ENCODE data around the gene BSN.
A peak's percentile ranks its signal among the peaks of the same experiment; 100 is the strongest.

BSN gene

DNA sequence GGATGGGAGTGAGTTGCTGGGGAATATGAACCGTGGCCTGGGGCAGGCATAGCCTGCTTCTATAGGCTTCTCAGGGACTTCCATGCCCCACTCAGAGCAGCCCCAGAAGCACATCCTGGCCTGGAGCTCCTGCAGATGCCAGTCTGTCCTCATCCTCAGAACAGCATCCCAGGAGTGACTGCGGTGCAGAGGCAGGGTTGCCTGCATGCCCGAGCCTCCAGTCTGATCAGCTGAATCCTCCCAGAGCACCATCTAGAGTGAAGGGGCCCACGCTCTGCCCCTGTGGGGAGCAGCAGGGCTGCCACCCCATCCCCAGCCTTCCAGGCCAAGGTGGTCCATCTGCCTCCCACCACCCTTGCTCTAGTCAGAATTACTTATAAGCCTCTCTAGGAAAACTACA is 75.2 kb downstream of the BSN start:
- no peak for DNase-seq (ENCODE audit: low spot score)

DNA sequence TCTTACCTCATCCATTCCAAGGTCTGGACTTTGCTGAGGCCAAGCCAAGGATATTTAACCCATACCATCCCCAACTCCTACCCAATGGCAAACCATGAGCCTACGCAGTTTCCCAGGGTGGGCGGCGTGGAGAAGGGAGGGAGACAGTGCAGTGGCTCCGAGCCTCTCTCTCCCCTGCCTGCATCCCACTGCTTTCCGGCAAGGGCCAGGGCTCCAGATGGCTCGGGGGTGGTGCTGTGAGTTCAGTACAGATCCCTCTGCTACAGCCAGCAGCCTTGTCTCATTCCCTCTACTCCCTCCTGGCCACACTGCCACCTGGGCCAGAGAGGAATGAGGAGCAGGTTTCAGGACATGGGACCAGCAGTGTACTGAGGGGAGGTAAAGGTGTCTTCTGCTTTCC is 75.6 kb downstream of the BSN start:
- peak; percentile 65 for DNase-seq (ENCODE audit: low spot score)

DNA sequence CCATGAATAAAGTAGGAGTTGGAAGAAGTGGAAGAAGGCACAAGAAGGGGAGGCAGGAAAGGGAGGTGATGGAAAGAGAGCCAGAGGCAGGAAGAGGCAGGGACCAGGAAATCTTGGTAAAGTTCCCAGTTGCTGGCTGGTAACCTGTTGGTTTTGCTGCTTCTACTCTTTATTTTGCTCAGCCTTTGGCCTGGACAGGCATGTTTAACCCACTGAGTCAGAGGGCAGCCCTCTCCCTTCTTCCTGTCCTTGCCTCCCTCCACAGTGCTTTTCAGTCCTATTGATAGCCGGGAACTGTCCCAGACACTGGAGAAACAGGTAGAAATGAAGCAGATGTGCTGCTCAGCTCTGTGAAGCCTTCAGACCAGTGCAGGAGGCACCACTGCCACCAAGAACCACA is 76.5 kb downstream of the BSN start:
- no peak for DNase-seq (ENCODE audit: low spot score)

DNA sequence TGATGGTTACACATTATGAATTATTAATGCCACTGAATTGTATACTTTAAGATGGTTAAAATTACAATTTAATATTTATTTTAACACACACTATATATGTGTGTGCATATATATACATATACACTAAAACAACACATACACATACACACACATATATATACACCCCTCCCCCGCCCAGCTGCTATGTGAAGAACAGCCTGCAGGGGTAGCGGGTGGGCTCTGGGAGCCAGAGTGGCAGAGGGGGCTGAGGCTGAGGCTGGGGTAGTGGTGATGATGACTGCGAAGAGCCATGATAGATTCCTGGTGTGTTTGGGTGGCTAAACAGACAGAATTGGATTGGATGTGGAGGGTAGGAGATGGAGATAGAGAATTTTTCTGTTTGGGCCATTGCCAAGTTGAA is 80.5 kb downstream of the BSN start:
- DNase-seq (ENCODE audit: low spot score): no peak

DNA sequence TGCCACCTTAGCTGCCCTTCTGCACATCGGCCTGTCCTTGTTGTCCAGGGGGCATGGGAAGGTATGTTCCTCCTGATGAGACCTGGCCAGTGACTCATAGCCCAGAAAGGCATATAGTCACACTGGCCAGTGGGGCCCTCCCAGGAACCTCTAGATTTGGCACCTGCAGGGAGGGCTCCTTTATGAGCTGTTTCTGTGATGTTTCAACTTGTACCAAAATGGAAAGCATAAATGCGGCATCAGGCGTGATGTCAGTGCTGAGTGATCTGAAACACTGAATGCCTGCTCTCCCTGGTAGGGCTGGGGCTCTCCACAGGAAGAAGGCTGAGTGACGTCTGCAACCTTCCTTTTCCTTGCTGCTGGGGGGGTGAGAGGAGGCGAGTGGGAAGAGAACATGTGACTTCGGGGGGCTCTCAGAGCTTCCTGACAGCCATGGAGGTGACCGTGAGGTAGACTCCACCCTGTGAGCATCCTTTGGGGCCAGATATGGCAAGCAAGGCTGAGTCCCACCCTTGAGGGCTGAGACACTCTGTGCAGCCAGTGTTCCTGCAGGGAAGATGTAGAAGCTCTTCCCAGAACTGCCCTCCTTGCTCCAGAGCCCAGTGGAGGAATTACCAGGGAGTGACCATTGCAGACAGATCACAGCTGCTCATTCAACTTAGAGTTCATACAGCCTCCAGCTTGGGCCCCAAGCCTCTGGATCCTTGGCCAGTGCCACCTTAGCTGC is 82.8 kb downstream of the BSN start:
- DNase-seq (ENCODE audit: low spot score): peak; percentile 48

DNA sequence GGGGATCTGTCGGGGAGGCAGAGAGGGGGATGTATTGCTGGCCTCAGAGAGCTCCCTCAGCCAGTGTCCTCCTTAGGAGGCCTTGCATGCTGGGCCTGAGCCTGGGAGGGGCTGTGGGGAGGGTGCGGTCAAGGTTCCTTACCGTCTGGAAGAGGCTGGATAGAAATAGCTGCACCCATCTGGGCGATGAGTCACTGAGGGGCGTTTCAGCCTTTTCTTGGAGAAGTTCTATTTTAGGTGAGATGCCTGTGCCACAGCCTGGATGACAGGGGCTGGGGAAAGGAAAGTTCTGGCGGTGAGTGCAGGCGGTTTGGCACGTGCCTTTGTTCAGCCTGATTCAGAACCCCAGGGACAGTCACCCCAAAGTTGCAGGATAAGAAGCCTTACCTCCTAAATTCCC is 84.2 kb downstream of the BSN start:
- no peak for DNase-seq (ENCODE audit: low spot score)

DNA sequence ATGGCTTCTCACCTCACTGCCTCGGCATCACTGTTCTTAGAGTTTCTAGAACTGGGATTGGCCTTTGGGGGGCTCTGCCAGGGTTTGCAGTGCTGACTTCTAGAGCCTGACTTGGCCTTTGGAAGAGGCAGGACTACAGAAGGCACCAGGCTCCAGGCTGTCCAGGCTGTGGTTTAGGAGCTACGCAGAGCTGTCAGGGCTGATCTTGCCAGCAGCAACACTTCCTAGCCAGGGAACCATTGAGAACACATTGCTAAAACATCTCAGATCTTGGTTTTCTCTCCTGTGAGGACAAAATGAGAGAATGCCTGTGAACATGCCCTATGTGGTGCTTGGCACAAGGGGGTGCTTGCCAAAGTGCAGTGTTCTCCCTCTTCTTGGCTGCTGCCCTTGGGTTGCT is 85.3 kb downstream of the BSN start:
- DNase-seq (ENCODE audit: low spot score): no peak

DNA sequence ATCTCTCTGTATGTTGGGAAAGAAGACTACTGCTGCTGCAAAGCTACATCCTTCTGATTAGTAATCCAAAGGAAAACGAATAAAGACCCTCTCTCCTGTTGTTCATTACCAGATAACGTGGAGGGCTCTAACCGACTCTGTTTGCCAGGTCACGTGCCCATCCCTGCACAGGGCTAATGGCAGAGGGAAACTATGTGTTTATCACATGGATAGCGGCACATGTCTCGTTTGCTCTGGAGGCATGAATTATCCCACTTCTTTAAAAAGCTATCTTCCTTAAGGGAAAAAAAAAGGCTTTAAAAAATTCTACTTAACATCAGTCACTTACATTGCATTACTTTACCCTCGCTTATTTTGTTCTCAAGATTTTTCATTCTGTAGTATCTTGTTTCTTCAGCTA is 87.0 kb downstream of the BSN start:
- DNase-seq (ENCODE audit: low spot score): no peak

DNA sequence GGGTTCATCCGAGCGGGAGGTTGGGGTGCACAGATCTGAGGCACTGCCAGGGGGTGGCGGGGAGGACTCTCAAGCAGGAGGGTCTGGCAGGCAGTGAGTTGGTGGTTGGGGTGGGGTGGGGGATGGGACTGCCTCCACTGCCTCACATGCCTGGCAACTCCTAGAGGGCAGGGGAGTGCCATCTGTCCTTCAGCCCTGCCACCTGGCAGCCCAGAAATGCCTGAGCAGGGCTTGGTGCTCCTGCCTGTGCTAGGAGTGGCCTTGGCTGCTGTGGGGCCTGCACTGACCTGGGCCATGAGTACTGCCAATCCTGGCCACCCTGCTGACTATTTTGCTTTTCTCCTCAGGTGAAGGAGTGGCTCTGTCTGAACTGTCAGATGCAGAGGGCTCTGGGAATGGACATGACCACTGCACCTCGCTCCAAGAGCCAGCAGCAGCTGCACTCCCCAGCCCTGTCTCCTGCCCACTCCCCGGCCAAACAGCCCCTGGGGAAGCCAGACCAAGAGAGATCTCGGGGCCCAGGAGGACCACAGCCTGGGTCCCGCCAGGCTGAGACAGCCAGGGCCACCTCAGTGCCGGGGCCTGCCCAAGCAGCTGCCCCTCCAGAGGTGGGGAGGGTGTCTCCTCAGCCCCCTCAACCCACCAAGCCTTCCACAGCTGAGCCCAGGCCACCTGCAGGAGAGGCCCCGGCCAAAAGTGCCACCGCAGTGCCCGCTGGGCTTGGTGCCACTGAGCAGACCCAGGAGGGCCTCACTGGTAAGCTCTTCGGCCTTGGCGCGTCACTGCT is 87.8 kb downstream of the BSN start:
- no peak for DNase-seq (ENCODE audit: low spot score)

DNA sequence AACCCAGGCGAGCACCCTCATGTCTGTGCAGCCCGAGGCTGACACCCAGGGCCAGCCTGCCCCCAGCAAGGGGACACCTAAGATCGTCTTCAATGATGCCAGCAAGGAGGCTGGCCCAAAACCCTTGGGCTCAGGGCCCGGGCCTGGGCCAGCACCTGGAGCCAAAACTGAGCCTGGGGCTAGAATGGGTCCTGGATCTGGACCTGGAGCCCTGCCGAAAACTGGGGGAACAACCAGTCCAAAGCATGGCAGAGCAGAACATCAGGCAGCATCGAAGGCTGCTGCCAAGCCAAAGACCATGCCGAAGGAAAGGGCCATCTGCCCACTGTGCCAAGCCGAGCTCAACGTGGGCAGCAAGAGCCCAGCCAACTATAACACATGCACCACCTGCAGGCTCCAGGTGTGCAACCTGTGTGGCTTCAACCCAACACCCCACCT is 88.5 kb downstream of the BSN start:
- DNase-seq (ENCODE audit: low spot score): no peak

DNA sequence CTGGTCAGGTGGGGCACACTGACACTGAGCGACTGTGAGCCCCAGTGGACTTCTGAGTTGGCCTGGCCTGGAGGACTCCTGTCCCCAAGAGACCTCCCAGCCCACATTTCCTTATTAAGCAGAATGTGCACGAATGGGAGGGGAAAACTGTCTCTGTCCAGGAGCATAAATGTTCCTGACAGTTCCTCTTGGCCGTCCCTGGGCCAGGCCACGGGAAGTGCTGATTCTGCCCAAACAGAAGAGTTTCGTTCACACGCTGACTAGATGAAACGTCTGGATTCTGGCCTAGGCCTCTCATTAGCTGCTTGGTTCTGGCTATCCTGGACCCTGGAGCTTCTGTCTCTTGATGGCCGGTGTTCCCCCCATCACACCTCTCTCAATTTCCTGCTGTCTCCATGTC is 90.4 kb downstream of the BSN start:
- no peak for DNase-seq (ENCODE audit: low spot score)

DNA sequence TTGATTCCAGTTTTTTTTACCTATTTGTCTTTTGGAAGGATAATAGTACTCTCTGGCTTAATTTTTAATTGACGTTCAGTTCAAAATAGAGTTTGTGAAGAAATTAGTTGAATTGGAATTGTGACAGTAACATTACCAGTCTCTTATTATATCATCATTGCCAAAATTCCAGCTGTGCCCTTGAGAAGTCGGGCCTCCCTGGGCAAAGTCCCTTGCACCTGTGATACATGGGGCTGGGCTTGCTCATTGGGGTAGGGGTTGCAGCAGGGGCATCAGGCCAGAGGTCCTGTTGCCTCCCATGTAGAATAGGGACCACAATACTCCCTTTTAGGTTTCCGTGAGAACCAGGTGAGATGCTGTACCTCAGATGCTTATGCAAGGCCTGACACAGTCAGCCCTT is 92.0 kb downstream of the BSN start:
- no peak for DNase-seq (ENCODE audit: low spot score)

DNA sequence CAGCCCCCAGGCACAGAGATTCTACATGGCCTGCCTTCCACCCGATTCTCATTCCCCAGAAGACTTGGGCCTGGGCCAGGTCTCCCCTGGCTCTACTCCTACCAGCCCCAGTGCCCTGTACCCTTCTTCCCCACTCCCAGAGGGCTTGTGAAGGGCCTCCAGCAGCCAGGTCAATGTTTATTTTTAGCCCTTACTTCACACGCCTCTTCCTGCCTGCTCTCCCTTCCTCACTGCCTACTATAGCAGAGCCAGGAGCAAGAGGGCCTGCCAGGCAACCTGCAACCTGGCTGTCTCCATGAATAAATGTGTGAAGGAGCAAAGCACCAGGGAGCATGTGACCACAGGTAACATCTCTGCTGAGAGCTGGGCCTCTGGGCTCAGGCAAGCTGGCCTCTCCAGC is 93.5 kb downstream of the BSN start:
- no peak for DNase-seq (ENCODE audit: low spot score)

DNA sequence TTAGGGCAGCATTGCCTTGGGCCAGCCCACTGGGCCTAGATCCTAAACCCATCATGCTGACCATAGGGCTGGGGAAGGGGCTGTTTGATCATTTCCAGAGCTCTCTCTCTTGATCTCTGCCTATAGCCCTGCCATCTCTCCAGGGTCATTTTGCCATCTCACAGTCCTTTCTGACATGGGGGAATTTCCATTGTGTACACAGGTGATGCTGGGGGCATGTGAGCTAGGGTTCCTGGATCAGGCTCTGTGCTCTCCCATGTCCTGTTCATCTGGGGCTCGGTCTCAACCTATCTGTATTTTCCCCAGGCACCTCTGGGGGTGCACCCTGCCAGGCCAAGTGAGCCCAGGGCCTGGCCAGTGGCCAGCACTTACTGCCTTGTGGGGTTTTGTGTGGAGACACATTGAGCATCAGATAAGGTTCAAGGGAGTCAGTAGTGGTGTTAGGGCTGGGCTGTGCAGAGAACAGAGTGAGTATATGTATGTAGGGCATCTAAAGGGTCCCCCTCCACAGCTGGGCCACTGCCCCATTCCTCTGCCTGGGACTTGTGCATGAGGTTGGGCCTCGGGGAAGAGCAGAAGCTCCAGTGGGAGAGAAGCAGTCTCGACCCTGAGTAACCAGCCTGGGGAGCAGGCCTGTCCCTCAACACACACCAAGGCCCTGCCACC is 94.2 kb downstream of the BSN start:
- DNase-seq (ENCODE audit: low spot score): no peak

DNA sequence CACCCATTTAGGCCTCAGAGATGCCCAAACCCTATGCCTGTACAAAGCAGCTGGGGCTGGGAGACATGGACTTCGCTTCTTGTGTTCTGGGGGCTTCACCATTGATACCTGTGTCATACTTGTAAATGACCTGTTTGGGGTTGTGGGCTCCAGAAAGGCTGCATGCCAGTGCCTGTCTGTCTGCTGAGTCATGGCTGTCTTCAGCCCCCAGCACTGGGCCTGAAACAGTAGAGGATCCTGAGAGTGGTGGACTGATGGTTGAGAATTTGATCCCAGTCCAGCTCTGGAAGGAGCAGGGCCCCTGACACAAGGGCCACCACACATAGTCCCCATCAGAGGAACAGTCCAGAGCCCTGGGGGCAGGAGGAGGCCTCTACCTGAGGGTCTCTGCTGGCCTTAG is 95.3 kb downstream of the BSN start:
- no peak for DNase-seq (ENCODE audit: low spot score)

DNA sequence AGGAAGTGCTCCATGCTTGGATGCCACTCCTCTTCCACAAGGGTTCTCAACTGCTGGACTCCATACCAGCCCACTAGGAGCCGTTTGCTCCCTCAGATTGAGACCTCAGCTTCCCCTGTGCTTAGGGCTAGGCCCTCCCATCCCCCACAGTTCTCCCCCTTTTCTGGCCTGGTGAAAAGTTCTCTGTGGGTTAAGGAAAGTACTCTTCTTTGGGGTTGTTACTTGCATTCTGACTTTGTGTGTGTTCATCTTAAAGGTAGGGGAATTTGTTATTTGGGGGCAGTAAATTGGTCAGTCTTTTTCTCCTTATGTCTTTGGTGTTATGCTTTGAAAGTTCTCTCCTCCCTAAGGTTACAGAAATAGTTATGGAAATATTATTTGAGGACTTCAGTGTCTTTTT is 95.9 kb downstream of the BSN start:
- DNase-seq (ENCODE audit: low spot score): no peak

DNA sequence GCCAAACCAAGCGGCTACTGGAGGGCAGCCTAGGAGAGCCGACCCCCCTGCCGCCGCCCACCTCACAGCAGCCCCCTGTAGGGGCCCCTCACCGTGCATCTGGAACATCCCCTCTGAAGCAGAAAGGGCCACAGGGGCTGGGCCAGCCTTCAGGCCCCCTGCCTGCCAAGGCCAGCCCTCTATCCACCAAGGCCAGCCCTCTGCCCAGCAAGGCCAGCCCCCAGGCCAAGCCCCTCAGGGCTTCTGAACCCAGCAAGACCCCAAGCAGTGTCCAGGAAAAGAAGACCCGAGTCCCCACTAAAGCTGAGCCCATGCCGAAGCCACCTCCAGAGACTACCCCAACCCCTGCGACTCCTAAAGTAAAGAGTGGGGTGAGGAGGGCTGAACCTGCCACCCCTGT is 96.4 kb downstream of the BSN start:
- DNase-seq (ENCODE audit: low spot score): no peak

DNA sequence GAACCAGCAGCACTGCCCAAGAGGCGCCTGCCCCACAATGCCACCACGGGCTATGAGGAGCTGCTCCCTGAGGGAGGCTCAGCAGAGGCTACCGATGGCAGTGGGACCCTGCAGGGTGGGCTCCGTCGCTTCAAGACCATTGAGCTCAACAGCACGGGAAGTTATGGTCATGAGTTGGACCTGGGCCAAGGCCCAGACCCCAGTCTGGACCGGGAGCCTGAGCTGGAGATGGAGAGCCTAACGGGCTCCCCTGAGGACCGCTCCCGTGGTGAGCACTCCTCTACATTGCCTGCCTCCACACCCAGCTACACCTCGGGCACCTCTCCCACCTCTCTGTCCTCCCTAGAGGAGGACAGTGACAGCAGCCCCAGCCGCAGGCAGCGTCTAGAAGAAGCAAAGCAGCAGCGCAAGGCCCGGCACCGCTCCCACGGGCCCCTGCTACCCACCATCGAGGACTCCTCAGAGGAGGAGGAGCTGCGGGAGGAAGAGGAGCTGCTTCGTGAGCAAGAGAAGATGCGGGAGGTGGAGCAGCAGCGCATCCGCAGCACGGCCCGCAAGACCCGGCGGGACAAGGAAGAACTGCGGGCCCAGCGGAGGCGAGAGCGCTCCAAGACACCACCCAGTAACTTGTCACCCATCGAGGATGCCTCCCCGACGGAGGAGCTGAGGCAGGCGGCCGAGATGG is 98.1 kb downstream of the BSN start:
- no peak for DNase-seq (ENCODE audit: low spot score)

DNA sequence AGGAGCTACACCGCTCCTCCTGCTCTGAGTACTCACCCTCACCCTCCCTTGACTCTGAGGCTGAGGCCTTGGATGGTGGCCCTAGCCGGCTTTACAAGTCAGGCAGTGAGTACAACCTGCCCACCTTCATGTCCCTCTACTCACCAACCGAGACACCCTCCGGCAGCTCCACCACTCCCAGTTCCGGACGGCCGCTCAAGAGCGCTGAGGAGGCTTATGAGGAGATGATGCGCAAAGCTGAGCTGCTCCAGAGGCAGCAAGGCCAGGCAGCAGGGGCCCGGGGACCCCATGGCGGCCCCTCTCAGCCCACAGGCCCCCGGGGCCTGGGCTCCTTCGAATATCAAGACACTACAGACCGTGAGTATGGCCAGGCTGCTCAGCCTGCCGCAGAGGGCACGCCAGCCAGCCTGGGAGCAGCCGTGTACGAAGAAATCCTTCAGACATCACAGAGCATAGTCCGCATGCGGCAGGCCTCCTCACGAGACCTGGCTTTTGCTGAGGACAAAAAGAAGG is 98.7 kb downstream of the BSN start:
- DNase-seq (ENCODE audit: low spot score): no peak

DNA sequence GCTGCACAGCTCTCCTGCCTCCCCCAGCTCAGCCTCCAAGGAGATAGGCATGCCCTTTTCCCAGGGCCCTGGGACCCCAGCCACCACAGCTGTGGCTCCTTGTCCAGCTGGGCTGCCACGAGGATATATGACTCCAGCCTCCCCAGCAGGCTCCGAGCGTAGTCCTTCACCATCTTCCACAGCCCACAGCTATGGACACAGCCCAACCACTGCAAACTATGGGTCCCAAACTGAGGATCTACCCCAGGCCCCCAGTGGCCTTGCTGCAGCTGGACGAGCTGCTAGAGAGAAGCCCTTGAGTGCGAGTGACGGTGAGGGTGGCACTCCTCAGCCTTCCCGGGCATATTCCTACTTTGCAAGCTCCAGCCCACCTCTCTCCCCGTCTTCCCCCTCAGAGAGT is 99.3 kb downstream of the BSN start:
- DNase-seq (ENCODE audit: low spot score): no peak

DNA sequence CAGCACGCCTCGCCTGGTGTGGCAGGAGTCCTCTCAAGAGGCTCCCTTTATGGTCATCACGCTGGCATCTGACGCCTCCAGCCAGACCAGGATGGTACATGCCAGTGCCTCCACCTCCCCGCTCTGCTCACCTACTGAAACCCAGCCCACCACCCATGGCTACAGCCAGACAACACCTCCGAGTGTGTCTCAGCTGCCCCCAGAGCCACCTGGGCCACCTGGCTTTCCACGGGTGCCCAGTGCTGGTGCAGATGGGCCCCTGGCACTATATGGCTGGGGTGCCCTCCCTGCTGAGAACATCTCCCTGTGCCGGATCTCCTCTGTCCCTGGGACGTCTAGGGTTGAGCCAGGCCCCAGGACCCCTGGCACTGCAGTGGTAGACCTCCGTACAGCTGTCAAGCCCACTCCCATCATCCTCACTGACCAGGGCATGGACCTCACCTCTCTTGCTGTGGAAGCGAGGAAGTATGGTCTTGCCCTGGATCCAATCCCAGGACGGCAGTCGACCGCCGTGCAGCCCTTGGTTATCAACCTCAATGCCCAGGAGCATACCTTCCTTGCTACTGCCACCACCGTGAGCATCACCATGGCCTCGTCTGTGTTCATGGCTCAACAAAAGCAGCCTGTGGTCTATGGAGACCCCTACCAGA is 100.0 kb downstream of the BSN start:
- no peak for DNase-seq (ENCODE audit: low spot score)
